Measurements from ENCODE around the gene RPL7L1.

RPL7L1 gene

GRCh38 chr6:42932412-42932811, 53.0 kb downstream of the RPL7L1 start:
- Mint-ChIP-seq H3K4me1 (peaks cover 41% of the 10 kb centered on the region), H3K27ac (no peak overlapping the region), H3K4me3 (peak overlapping the region; percentile 55), H3K27me3 (no peaks in the 10 kb centered on the region), H3K9me3 (no peaks in the 10 kb centered on the region), H3K36me3 (peaks cover 57% of the 10 kb centered on the region)
- no peak for DNase-seq
- CTCF ChIA-PET = interaction anchor here (0.7 kb wide), 1 partner anchor 589 kb away, joined by 3 read pairs; no protein-coding TSS in a partner anchor

DNA sequence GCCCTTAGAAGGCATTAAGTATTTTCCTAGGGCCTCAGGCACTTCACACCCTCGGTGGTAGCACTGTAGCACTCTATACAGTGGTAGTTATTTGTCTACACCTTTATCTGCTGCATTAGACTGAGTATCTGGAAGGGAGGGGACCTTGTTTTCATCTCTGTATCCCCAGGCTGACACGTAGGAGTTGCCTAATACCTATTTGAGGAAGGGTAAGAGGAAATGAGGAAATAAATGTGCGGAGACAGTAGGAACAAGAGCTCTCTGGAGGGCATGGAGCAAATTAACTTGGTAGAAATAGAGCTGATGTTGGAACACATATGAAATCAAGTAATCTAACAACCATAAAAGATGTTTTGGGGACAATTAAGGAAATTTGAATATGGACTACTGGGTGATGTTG, 53.8 kb downstream of the RPL7L1 start:
- no peak overlapping the region for H3K4me3 Mint-ChIP-seq
- H3K9me3 Mint-ChIP-seq = no peaks in the 10 kb centered on the region
- H3K4me1 Mint-ChIP-seq = peaks cover 38% of the 10 kb centered on the region
- H3K27me3 Mint-ChIP-seq = no peaks in the 10 kb centered on the region
- no peak overlapping the region for H3K27ac Mint-ChIP-seq
- CTCF ChIA-PET = no interaction called here
- no peak for DNase-seq
- H3K36me3 Mint-ChIP-seq = peaks cover 64% of the 10 kb centered on the region

GRCh38 chr6:42935322-42935721, 55.9 kb downstream of the RPL7L1 start:
- DNase-seq = no peak
- peaks cover 30% of the 10 kb centered on the region for H3K4me1 Mint-ChIP-seq
- no peaks in the 10 kb centered on the region for H3K9me3 Mint-ChIP-seq
- no peaks in the 10 kb centered on the region for H3K27me3 Mint-ChIP-seq
- CTCF ChIA-PET = interaction anchor here (0.7 kb wide), 1 partner anchor 209 kb away, joined by 3 read pairs; no protein-coding TSS in a partner anchor
- peaks cover 60% of the 10 kb centered on the region for H3K36me3 Mint-ChIP-seq
- H3K4me3 Mint-ChIP-seq = no peak overlapping the region
- H3K27ac Mint-ChIP-seq = no peak overlapping the region

GRCh38 chr6:42936398-42936797, 57.0 kb downstream of the RPL7L1 start:
- H3K4me1 Mint-ChIP-seq = peaks cover 19% of the 10 kb centered on the region
- CTCF ChIA-PET = interaction anchor here (0.6 kb wide), 1 partner anchor 193 kb away, joined by 4 read pairs; no protein-coding TSS in a partner anchor
- DNase-seq = no peak
- no peaks in the 10 kb centered on the region for H3K9me3 Mint-ChIP-seq
- no peak overlapping the region for H3K27ac Mint-ChIP-seq
- H3K4me3 Mint-ChIP-seq = no peak overlapping the region
- H3K27me3 Mint-ChIP-seq = no peaks in the 10 kb centered on the region
- peaks cover 56% of the 10 kb centered on the region for H3K36me3 Mint-ChIP-seq

GRCh38 chr6:42937548-42938427, 58.4 kb downstream of the RPL7L1 start:
- Mint-ChIP-seq H3K36me3 (peaks cover 48% of the 10 kb centered on the region), H3K4me3 (no peak overlapping the region), H3K4me1 (peaks cover 7% of the 10 kb centered on the region), H3K9me3 (no peaks in the 10 kb centered on the region), H3K27ac (no peak overlapping the region), H3K27me3 (no peaks in the 10 kb centered on the region)
- no peak for DNase-seq
- CTCF ChIA-PET = no interaction called here

GRCh38 chr6:42938428-42938796, 59.0 kb downstream of the RPL7L1 start:
- no peak for DNase-seq
- H3K4me1 Mint-ChIP-seq = peaks cover under 1% of the 10 kb centered on the region
- no peaks in the 10 kb centered on the region for H3K27me3 Mint-ChIP-seq
- H3K4me3 Mint-ChIP-seq = no peak overlapping the region
- no peaks in the 10 kb centered on the region for H3K9me3 Mint-ChIP-seq
- peaks cover 44% of the 10 kb centered on the region for H3K36me3 Mint-ChIP-seq
- no peak overlapping the region for H3K27ac Mint-ChIP-seq
- CTCF ChIA-PET = no interaction called here

DNA sequence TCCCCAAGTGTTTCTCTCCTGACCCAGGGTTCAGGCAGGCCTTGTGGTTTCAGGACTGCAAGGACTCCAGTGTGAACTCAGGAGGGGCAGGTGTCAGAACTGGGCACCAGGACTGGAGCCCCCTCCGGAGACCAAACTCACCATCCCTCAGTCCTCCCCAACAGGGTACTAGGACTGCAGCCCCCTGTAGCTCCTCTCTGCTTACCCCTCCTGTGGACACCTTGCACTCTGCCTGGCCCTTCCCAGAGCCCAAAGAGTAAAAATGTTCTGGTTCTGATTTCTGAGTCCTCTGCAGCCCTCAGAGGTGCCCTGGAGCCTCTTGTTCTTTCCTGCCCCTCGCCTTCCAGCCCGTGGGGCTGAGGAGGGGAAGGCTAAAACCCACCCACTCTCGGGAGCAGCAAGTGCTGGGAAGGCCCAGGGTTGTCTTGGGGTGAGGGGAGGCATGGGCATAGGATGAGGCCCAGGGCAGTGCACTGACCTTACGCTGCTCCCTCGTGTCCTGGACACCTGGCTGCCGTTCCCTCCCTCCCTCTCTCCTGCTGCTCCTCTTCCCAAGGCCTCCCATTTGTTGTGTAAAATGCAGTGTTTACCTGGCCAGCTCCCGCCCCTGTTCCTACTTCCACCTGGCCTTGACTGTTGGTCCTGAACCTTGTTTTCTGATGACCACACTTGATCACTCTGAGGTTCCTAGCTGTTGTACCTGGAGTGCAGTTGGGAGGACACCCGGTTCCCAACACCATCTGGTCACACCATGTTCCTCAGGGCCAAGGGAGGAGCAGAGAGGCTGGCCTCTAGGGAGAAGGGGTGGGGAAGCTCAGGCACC, 59.8 kb downstream of the RPL7L1 start:
- Mint-ChIP-seq H3K36me3 (peaks cover 44% of the 10 kb centered on the region), H3K27me3 (no peaks in the 10 kb centered on the region), H3K4me3 (no peak overlapping the region), H3K9me3 (no peaks in the 10 kb centered on the region), H3K27ac (no peak overlapping the region), H3K4me1 (no peaks in the 10 kb centered on the region)
- DNase-seq = no peak
- CTCF ChIA-PET = interaction anchor here (1.0 kb wide), 1 partner anchor 205 kb away, joined by 3 read pairs; no protein-coding TSS in a partner anchor

All from activated naive CD4-positive, alpha-beta T cell treated with anti-CD3 and anti-CD28 coated beads, Interleukin-2, amount 10 ng/mL, durations not matched to agents 7 days and 5 days (primary cell).